ENCODE data around the gene WNT7B.

WNT7B gene

GRCh38 chr22:45889539-45890350 is 87.2 kb downstream of the WNT7B start:
- TF ChIP-seq CTCF (IDR thresholded peaks at IDR 0.05; ENCODE audit: control extremely low read depth, extremely low read depth, low read depth, missing control alignments), result no peak
- ChIA-PET POLR2A (no interaction called here), CTCF (no interaction called here)
- DNase-seq (ENCODE audit: extremely low spot score), result no peak

GRCh38 chr22:45889093-45889538 is 87.8 kb downstream of the WNT7B start:
- POLR2A ChIA-PET, result no interaction called here
- no peak for DNase-seq (ENCODE audit: extremely low spot score)
- no peak for TF ChIP-seq CTCF (IDR thresholded peaks at IDR 0.05; ENCODE audit: control extremely low read depth, extremely low read depth, low read depth, missing control alignments)
- CTCF ChIA-PET, result interaction anchor here (1.4 kb wide), 1 partner anchor 10 kb away, joined by 3 read pairs; no protein-coding TSS in a partner anchor

- no peak for DNase-seq (ENCODE audit: extremely low spot score)
- TF ChIP-seq CTCF (IDR thresholded peaks at IDR 0.05; ENCODE audit: control extremely low read depth, extremely low read depth, low read depth, missing control alignments), result no peak
- ChIA-PET CTCF (interaction anchor here (1.4 kb wide), 1 partner anchor 9 kb away, joined by 3 read pairs; no protein-coding TSS in a partner anchor), POLR2A (no interaction called here)
Measured at GRCh38 chr22:45888221-45889092, 88.5 kb downstream of the WNT7B start.

GRCh38 chr22:45887202-45888131 is 89.5 kb downstream of the WNT7B start:
- CTCF ChIA-PET, result interaction anchor here (1.4 kb wide), 1 partner anchor 9 kb away, joined by 3 read pairs; no protein-coding TSS in a partner anchor
- no peak for TF ChIP-seq CTCF (IDR thresholded peaks at IDR 0.05; ENCODE audit: control extremely low read depth, extremely low read depth, low read depth, missing control alignments)
- POLR2A ChIA-PET, result no interaction called here
- DNase-seq (ENCODE audit: extremely low spot score), result no peak

- ChIA-PET POLR2A (no interaction called here), CTCF (no interaction called here)
- TF ChIP-seq CTCF (IDR thresholded peaks at IDR 0.05; ENCODE audit: control extremely low read depth, extremely low read depth, low read depth, missing control alignments), result no peak
Measured at GRCh38 chr22:45886540-45886939, 90.4 kb downstream of the WNT7B start.

More at GRCh38 chr22:45886540-45886939, 90.4 kb downstream of the WNT7B start:
- no peak for DNase-seq (ENCODE audit: extremely low spot score)
